Measurements from ENCODE around the gene IKZF1.
A peak's percentile ranks its signal among the peaks of the same experiment; 100 is the strongest.

Gene IKZF1

DNA sequence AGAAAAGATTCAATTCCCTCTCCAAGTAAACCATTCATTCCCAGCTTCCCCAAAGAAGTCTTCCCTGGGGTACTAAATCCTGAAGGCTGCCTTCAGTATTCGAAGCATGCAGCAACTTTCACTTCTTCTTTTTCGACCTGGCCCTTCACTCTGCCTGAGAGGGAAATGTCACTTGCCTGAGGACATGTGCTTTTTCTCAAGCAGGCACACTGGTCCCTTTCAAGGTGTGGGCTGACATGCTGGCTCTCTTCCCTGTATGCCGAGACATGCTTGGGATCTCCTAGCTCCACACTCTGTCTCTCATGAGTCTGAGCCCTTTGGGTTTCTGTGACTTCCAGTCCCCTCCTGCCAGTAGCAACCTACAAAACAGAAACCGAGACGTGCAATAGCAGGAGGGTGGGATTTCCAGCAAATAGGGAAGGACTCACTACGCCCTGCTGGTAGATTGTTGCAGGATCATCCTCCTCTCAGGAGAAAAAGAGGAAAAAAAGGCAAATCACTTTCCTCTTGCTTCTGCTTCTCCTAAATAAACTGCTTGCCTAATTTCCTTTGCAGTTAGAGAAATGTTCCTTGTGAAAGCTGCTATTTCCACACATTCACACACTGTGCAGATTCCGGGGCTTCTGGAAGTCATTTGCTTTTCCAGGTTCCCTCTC, 112.1 kb downstream of the IKZF1 start:
- DNase-seq: no peak

- DNase-seq: peak; percentile 49
These were observed 113.6 kb downstream of the IKZF1 start for GRCh38 chr7:50418086-50418515.

DNA sequence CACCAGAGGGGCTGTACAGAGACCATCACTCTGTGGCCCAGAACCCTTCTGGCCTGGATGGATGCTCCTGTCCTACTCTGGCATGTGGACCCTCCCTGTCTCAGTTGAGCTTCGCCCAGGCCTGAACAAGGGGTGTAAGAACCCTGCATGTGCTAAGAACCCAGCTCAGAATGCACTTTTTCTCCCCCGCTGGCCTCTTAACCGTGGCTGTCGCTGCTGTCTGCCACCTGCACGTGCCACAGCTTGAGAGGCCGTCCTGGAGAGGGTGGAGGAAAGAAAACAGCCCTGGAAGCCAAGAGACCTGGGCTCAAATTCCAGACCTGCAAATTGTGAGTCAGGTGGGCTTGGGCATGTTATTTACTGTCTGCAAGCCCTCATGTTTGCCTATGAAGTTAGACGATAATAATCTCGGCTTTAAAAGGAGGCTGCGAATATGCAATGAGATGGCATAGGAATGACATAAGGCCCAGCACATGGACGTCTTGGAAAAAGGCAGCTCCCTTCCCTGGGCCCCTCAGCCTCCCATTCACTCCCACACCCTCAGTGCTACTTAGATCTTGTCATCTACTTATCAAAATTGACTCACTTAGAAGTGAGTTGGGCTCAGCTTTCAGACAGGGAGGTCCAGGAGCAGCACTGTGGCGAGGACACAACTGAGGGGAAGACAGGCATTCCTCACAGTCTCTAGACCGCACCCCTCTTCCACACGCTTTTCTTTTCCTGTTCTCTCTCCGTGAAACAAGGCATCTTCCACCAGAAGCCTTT, 114.2 kb downstream of the IKZF1 start:
- DNase-seq: no peak

GRCh38 chr7:50421043-50421442, 116.5 kb downstream of the IKZF1 start:
- DNase-seq: no peak

DNA sequence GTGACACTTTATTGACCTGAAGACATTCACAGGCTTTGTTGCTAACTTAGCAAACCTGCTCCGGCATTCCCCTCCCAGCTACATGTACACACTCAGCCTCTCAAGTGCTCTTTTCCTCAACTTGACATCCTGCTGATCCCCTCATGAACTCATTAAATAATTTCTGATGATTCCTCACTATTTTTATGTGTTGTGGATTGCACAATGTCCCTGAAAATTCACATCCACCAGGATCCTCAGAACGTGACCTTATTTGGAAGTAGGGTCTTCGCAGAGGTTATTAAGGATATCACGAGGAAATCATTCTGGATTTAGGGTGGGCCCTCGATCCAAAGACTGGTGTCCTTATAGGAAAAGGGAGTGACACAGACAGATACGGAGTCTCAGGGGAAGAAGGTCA, 118.3 kb downstream of the IKZF1 start:
- no peak for DNase-seq

- no peak for DNase-seq
These were observed 119.3 kb downstream of the IKZF1 start for GRCh38 chr7:50423860-50424259.

GRCh38 chr7:50425318-50425717, 120.8 kb downstream of the IKZF1 start:
- no peak for DNase-seq

DNA sequence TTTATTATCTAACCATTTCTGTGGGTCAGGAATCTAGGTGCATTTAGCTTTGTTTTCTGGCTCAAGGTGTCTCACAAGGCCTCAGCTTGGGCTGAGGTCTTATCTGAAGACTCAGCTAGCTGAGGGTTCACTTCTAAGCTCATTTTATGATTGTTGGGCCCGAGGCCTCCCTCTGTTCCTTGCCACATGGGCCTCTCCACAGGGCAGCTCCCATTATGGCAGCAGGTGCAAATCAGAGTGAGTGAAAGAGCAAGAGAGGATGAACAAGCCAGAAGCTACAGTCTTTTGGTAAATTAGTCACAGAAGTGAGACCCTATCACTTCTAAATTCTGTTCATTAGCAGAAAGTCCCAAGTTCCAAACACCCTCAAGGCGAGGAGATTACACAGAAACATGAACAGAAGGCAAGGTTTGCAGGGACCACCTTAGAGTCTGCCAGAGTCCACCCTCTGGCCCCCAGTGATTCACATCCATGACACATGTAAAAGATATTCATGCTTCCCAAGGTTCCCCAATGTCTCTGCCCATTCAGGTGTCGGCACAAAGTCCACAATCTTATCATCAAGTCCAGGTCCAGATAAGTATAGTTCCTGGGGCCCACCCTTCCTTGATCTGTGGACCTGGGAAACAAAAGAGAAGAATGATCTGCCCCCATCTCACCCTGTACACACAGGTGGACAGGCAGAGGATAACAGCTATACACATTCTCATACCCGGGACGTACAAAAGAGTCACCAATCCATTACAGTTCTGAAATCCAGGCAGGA, 121.9 kb downstream of the IKZF1 start:
- no peak for DNase-seq

DNA sequence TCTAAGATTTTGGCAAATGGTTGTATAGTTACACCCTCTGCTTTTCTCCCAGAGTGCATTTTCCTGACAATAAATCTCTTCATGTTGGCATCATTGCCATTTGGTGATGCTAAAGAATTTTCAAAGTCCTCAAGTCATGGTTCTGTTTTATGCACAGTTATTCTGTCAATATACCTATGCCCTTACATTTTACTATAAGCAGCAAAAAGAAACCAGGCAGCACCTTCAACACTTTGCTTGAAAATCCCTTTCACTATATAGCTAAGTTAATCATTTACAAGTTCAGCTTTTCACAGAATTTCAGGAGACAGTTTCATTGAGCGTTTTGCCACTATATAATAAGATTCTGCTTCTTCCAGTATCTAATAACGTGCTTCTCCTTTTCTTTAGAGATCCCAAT, 123.0 kb downstream of the IKZF1 start:
- DNase-seq: no peak

- DNase-seq: no peak
These were observed 124.4 kb downstream of the IKZF1 start for GRCh38 chr7:50428911-50429310.

GRCh38 chr7:50431316-50431715, 126.8 kb downstream of the IKZF1 start:
- no peak for DNase-seq

GRCh38 chr7:50431722-50432305, 127.3 kb downstream of the IKZF1 start:
- DNase-seq: no peak

GRCh38 chr7:50436133-50436806, 131.8 kb downstream of the IKZF1 start:
- DNase-seq: no peak

GRCh38 chr7:50446542-50446960, 142.0 kb downstream of the IKZF1 start:
- DNase-seq: no peak

- no peak for DNase-seq
These were observed 144.3 kb downstream of the IKZF1 start for GRCh38 chr7:50448823-50449222.

- DNase-seq: no peak
These were observed 145.0 kb downstream of the IKZF1 start for GRCh38 chr7:50449501-50449880.

DNA sequence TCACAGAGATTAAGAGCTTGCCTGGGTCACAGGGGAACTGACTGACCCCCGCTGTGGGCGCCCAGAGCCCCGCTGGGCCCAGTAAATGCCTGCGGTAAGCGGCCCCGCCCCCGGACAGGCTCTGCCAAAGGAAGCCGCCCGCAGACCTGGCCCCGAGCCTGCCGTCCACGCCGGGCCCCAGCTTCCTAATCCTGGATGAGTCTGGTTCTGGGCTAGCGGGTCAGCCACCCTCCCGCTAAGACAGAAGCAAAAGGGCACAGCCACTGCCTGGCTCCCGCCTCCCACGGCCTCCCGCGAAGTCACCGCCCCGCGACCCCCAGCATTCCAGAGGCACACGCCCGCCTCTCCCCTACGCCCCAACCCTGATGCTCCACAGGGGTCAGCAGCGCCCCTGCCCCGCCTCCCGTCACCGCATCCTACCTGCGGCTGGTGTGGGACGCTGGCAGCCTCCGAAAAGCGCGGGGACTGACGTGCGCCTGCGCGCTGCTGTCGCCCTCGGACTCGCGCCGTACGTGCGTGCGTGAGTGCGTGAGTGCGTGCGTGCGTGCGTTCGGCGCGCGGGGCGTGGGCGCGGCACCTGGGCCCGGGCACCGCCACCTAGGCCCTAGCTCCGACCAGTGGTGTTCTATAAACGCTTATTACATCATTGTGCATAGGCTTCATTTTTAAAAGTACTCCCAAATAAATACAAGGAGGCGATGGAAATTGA, 145.5 kb downstream of the IKZF1 start, which contains the start of gene FIGNL1:
Gene FIGNL1 (minus strand): TSS at position 470 of the 709 bp plus-strand sequence. CDS start 3,063 bp downstream, outside the sequence.
- peak; percentile 65 for DNase-seq

DNA sequence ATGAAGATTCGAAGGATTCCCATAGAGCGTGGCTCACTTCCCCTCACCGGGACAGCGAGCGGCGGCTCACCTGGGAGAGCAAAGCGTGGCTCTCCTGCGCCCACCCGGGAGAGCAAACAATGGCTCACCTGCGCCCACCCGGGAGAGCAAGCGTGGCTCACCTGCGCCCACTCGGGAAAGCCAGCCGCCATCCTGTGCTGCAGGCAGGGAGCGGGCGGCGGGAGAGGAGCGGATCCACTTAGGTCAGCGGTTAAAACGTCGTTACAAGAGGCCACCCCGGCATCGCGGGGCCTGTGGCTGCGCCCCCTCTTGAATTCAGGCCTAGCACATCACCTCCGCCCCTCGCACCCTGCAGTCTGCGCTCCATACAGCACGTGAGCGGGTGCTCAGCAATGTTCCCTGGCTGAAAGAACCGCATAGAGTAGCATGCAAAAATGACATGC, 146.1 kb downstream of the IKZF1 start:
- no peak for DNase-seq
